ENCODE measurements around the gene DRG2. TPM values are rescaled to one million over a fixed set of nuclear protein-coding genes. Genes with fewer than 3 reads are reported as not detected.

DRG2 gene
- total and polyA plus RNA-seq, 2 donors (not counting 3 experiments of a cell fraction or from before 2014, with no cell fraction given): 50.2 to 60.4 TPM

DNA sequence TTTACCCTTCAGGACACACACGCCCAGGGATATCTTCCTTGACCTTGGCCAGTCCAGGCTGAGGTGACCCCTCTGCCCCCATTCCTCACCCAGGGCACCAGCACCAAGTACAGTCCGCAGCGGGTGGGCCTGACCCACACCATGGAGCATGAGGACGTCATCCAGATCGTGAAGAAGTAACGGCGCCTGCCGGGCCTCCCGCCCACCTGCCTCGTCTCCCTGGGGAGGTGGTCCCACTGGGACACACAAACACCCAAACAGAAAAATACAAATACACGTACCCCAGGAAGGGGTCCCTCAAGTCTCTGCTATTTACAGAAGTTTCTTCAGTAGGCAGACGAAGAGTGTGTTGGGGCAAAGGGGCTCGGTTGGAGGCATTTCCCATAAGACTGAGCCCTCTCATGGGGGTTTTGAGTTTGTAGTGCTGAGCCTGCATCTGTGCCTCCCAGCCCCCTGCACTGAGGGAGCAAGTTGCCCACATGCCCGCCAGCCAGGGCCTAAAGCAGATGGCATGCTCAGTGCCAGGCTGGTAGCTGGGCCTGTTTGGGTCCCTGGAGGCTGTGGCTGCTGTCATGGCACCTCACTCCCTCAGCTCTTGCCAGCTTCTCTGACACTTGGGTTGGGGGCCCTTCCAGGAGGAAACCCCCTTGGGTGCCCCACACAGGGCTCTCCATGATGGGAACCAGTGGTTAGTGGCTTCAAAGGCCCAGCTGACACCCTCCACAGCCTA, 19.5 kb downstream of the DRG2 start:
- no peak overlapping the region for H3K4me2 ChIP-seq (ENCODE audit: insufficient read depth, low read length)
- no peak overlapping the region for H2AFZ ChIP-seq (ENCODE audit: low read depth, low read length)
- intact Hi-C loops (cut with micrococcal nuclease): no loop called here
- peaks cover 0 to 12% of the 10 kb centered on the region in 2 experiments for H3K36me3 ChIP-seq (ENCODE audit: control insufficient read depth in 2 of 2, extremely low read depth in 1 of 2, insufficient read depth in 2 of 2, low read length in 2 of 2)
- no peaks in the 10 kb centered on the region for H3K9me1 ChIP-seq (replicated peaks; ENCODE audit: control insufficient read depth, extremely low read depth, insufficient read depth, low read length)
- H4K20me1 ChIP-seq (replicated peaks; ENCODE audit: control insufficient read depth, extremely low read depth, insufficient read depth, low read length): no peaks in the 10 kb centered on the region
- DNase-seq (ENCODE audit: low read depth, low spot score) (no peak), FAIRE-seq (no peak)
- H3K9me3 ChIP-seq (replicated peaks; ENCODE audit: control insufficient read depth, insufficient read depth, low read length): no peaks in the 10 kb centered on the region
- no peaks in the 10 kb centered on the region for H3K4me1 ChIP-seq (ENCODE audit: control insufficient read depth, extremely low read depth, insufficient read depth, low read length)
- BruUV-seq (replicated peaks): no TSS peak
- no peak overlapping the region for H3K27ac ChIP-seq (ENCODE audit: insufficient read depth, low read depth, low read length)
- no peak overlapping the region for H3K4me3 ChIP-seq (replicated peaks in 1 of 3; ENCODE audit: insufficient read depth in 1 of 3, low read depth in 1 of 3, low read length in 3 of 3)
- no peak overlapping the region for H3K9ac ChIP-seq (replicated peaks; ENCODE audit: extremely low read depth, insufficient read depth, low read length)
- no peaks in the 10 kb centered on the region for H3K79me2 ChIP-seq (ENCODE audit: control insufficient read depth, insufficient read depth, low read length)
- CTCF ChIA-PET: no interaction called here
- POLR2A ChIA-PET: no interaction called here
- TF ChIP-seq GATA2 (IDR thresholded peaks at IDR 0.05; ENCODE audit: insufficient read depth, insufficient read length, low read depth, low read length): no peak
- no peak for TF ChIP-seq POLR2AphosphoS5 (IDR thresholded peaks at IDR 0.05; ENCODE audit: insufficient read depth, low read depth, low read length)
- dilution Hi-C loops (cut with MboI; ENCODE audit: extremely low pct_ligation_motif_present, low sequenced_read_pairs): no loop called here
- H3K27me3 ChIP-seq (ENCODE audit: control insufficient read depth in 2 of 2, insufficient read depth in 2 of 2, low read length in 2 of 2): no peaks in the 10 kb centered on the region

DNA sequence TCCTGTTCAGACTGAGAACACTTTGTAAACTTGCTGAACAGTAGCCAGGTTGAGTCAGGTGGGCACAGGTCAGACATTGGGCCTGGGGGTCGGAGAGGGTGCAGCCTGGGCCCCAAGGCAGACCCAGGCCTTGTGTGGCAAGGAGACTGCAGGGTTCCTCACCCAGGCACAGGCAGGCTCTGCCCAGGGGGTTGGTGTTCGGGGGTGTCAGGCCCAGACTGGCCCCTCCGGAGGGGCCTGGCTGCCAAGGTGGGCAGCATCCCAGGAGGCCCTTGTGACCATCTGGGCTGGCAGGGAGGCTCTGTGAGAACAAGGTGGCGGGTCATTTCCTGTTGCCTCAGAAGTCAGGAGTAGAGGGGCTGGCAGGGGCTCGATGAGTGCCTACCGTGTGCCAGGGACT, 20.2 kb downstream of the DRG2 start:
- H3K9ac ChIP-seq (replicated peaks; ENCODE audit: extremely low read depth, insufficient read depth, low read length): no peak overlapping the region
- no peaks in the 10 kb centered on the region for H3K79me2 ChIP-seq (ENCODE audit: control insufficient read depth, insufficient read depth, low read length)
- no peak for DNase-seq (ENCODE audit: low read depth, low spot score)
- intact Hi-C loops (cut with micrococcal nuclease): no loop called here
- peaks cover 0 to 12% of the 10 kb centered on the region in 2 experiments for H3K36me3 ChIP-seq (ENCODE audit: control insufficient read depth in 2 of 2, extremely low read depth in 1 of 2, insufficient read depth in 2 of 2, low read length in 2 of 2)
- H3K9me1 ChIP-seq (replicated peaks; ENCODE audit: control insufficient read depth, extremely low read depth, insufficient read depth, low read length): no peaks in the 10 kb centered on the region
- TF ChIP-seq, protein P1, sequence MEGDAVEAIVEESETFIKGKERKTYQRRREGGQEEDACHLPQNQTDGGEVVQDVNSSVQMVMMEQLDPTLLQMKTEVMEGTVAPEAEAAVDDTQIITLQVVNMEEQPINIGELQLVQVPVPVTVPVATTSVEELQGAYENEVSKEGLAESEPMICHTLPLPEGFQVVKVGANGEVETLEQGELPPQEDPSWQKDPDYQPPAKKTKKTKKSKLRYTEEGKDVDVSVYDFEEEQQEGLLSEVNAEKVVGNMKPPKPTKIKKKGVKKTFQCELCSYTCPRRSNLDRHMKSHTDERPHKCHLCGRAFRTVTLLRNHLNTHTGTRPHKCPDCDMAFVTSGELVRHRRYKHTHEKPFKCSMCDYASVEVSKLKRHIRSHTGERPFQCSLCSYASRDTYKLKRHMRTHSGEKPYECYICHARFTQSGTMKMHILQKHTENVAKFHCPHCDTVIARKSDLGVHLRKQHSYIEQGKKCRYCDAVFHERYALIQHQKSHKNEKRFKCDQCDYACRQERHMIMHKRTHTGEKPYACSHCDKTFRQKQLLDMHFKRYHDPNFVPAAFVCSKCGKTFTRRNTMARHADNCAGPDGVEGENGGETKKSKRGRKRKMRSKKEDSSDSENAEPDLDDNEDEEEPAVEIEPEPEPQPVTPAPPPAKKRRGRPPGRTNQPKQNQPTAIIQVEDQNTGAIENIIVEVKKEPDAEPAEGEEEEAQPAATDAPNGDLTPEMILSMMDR (IDR thresholded peaks at IDR 0.05; ENCODE audit: extremely low read depth in 1 of 2, insufficient read depth in 1 of 2, low read depth in 1 of 2, low read length in 2 of 2): no peak
- TF ChIP-seq EZH2 (IDR thresholded peaks at IDR 0.05; ENCODE audit: borderline replicate concordance, low read depth, low read length, severe bottlenecking) (no peak), MYC (IDR thresholded peaks at IDR 0.05; ENCODE audit: low read depth, low read length) (no peak), POLR2A (IDR thresholded peaks at IDR 0.05; ENCODE audit: low read depth, low read length) (no peak), FOS (IDR thresholded peaks at IDR 0.05; ENCODE audit: borderline replicate concordance, insufficient read depth, low read length) (no peak), POLR2AphosphoS5 (IDR thresholded peaks at IDR 0.05; ENCODE audit: insufficient read depth, low read depth, low read length) (no peak)
- dilution Hi-C loops (cut with MboI; ENCODE audit: extremely low pct_ligation_motif_present, low sequenced_read_pairs): no loop called here
- CTCF ChIA-PET: no interaction called here
- no peak overlapping the region for H3K4me3 ChIP-seq (replicated peaks in 1 of 3; ENCODE audit: insufficient read depth in 1 of 3, low read depth in 1 of 3, low read length in 3 of 3)
- no peaks in the 10 kb centered on the region for H4K20me1 ChIP-seq (replicated peaks; ENCODE audit: control insufficient read depth, extremely low read depth, insufficient read depth, low read length)
- BruUV-seq (replicated peaks): no TSS peak
- FAIRE-seq: no peak
- H3K4me1 ChIP-seq (ENCODE audit: control insufficient read depth, extremely low read depth, insufficient read depth, low read length): no peaks in the 10 kb centered on the region
- POLR2A ChIA-PET: no interaction called here
- no peak overlapping the region for H2AFZ ChIP-seq (ENCODE audit: low read depth, low read length)
- H3K27ac ChIP-seq (ENCODE audit: insufficient read depth, low read depth, low read length): no peak overlapping the region
- no peak overlapping the region for H3K4me2 ChIP-seq (ENCODE audit: insufficient read depth, low read length)
- H3K27me3 ChIP-seq (ENCODE audit: control insufficient read depth in 2 of 2, insufficient read depth in 2 of 2, low read length in 2 of 2): no peaks in the 10 kb centered on the region
- H3K9me3 ChIP-seq (replicated peaks; ENCODE audit: control insufficient read depth, insufficient read depth, low read length): no peaks in the 10 kb centered on the region
